Measurements from ENCODE around the gene TMEM169. TPM values are rescaled to one million over a fixed set of nuclear protein-coding genes. Genes with fewer than 3 reads are reported as not detected.

TMEM169 gene
- total and polyA plus RNA-seq, 10 of the 15 experiments (the other 5 are each of a cell fraction or from before 2014, with no cell fraction given), result 0.23 to 3.2 (median 2.3) TPM

DNA sequence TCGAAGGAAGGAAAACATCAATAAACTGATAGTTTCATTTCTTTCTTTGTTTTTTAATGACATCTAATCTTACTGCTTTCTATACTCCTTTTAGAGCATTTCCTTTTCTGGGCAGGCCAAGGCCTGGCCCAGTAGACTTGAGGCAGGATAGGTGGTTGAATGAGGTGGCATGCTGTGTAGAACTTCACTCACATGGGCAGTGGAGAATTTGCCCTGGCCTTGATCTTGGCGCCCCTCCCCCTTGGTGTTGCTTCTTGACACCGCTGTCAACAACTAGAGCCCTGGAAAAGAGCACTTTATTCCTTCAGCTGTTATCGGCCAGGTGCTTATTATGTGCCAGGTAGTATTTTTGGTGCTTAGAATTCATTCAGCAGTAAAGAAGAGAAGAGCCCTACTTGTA is 64.9 kb downstream of the TMEM169 start (continued):
- TF ChIP-seq CHD2 (IDR thresholded peaks at IDR 0.05; ENCODE audit: borderline replicate concordance, low read depth, low read length) (no peak), CREB1 (IDR thresholded peaks at IDR 0.05; ENCODE audit: low read depth) (no peak), KLF5 (IDR thresholded peaks at IDR 0.05; ENCODE audit: partially characterized antibody) (no peak), POU2F2 (IDR thresholded peaks at IDR 0.05; ENCODE audit: borderline replicate concordance, low read depth, low read length) (no peak), TBL1XR1 (IDR thresholded peaks at IDR 0.05; ENCODE audit: low read depth, low read length) (no peak), PAX8 (IDR thresholded peaks at IDR 0.05) (no peak), NR2F1 (conservative IDR thresholded peaks at IDR 0.05) (no peak), BACH1 (IDR thresholded peaks at IDR 0.05; ENCODE audit: borderline replicate concordance) (no peak), FOXM1 (IDR thresholded peaks at IDR 0.05; ENCODE audit: low read depth, low read length) (no peak), TCF7 (IDR thresholded peaks at IDR 0.05; ENCODE audit: borderline replicate concordance) (no peak), CBFB (IDR thresholded peaks at IDR 0.05; ENCODE audit: low read depth) (no peak)

DNA sequence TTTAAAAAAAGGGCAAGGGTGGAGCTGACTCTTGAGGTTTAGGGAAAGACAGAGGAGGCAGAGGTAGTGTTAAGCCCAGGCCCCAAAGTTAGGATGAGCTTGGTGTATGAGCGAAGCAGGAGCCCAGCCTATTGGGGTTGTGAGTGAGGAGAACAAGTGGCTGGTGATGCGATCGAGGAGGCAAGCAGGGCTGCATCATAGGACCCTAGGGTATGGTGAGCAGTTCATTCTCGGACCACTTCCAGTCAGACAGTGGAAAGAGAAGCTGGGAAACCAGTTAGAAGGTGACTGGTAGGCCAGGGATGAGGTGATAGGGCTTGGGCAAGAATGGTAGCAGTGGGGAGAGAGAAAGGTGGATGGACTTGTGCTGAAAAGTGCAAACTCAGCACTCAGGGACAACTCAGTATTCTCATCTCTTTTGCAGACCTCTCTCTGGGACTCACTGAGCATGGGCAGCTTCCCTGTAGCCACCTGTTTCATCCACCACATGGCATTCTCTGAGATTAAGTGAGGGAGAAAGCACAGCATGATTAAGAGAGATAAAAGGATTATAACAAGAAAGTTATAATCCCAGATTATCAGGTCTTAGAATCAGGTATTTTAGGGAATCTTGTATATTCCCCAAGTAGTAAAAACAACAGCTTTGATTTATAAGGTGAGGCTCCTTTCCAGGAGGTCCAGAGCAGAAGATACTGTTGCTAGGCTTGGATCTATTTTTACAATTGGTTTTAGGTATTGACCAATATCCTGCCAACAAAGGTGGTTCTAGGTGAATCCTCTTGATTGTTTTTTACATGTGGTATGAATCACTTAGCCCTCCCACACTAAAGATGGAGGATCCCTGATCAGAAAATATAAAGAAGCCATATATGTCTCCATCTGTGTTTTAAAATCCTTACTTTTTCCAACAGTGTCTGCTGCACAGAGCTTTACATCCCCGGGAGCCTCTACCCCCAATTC is 65.7 kb downstream of the TMEM169 start:
- 96% methylated on average over 5 of the region's 5 CpGs for WGBS (ENCODE audit: insufficient coverage, insufficient replicate concordance, low lambda C conversion rate, missing lambda C conversion rate)
- FAIRE-seq (no peak), DNase-seq (ENCODE audit: low read depth, low spot score) (no peak), ATAC-seq (no peak)
- in situ Hi-C loops (cut with MboI), result no loop called here
- no peaks in the 10 kb centered on the region for H4K20me1 ChIP-seq (ENCODE audit: control insufficient read depth, insufficient read depth)
- ChIA-PET RAD21 (ENCODE audit: unreplicated experiment) (no interaction called here), SMC1A (ENCODE audit: uncharacterized antibody, unreplicated experiment) (interaction anchor here (1.3 to 2.8 kb wide), 3 partner anchors 12 to 39 kb away, joined by 3 to 8 read pairs (median 4); no protein-coding TSS in a partner anchor), POLR2A (interaction anchor here (0.9 to 2.4 kb wide), 3 partner anchors 12 to 53 kb away, joined by 3 to 7 read pairs (median 4); no protein-coding TSS in a partner anchor), CTCF (interaction anchor here (1.0 to 1.3 kb wide), 3 partner anchors 13 to 257 kb away, joined by 3 to 5 read pairs (median 4); no protein-coding TSS in a partner anchor)
- intact Hi-C loops (cut with micrococcal nuclease; ENCODE audit: unreplicated experiment), result no loop called here
- no peaks in the 10 kb centered on the region for H3K9me3 ChIP-seq (replicated peaks; ENCODE audit: control insufficient read depth, insufficient read depth, low read length)
- no peak overlapping the region for H3K4me3 ChIP-seq
- H3K27ac ChIP-seq (ENCODE audit: control insufficient read depth, insufficient read depth), result no peak overlapping the region
- peaks cover 15 to 55% of the 10 kb centered on the region in 2 experiments for H3K36me3 ChIP-seq (ENCODE audit: control insufficient read depth in 2 of 2, insufficient read depth in 2 of 2, low read length in 1 of 2)
- no peak overlapping the region for H3K9ac ChIP-seq (ENCODE audit: control insufficient read depth, insufficient read depth, low read length)
- H3K27me3 ChIP-seq (replicated peaks in 1 of 2; ENCODE audit: control insufficient read depth in 2 of 2, insufficient read depth in 2 of 2, low read length in 1 of 2), result no peaks in the 10 kb centered on the region
- H3K4me1 ChIP-seq (ENCODE audit: control insufficient read depth, insufficient read depth, low read length), result peaks cover 7% of the 10 kb centered on the region
- H2AFZ ChIP-seq (ENCODE audit: control insufficient read depth, low read depth, low read length), result no peak overlapping the region
- H3K4me2 ChIP-seq (ENCODE audit: control insufficient read depth, insufficient read depth), result no peak overlapping the region
- H3K79me2 ChIP-seq (ENCODE audit: control insufficient read depth, insufficient read depth, low read length), result peaks cover 13% of the 10 kb centered on the region
- no TSS peak for BruUV-seq (replicated peaks)
- TF ChIP-seq, protein P1, sequence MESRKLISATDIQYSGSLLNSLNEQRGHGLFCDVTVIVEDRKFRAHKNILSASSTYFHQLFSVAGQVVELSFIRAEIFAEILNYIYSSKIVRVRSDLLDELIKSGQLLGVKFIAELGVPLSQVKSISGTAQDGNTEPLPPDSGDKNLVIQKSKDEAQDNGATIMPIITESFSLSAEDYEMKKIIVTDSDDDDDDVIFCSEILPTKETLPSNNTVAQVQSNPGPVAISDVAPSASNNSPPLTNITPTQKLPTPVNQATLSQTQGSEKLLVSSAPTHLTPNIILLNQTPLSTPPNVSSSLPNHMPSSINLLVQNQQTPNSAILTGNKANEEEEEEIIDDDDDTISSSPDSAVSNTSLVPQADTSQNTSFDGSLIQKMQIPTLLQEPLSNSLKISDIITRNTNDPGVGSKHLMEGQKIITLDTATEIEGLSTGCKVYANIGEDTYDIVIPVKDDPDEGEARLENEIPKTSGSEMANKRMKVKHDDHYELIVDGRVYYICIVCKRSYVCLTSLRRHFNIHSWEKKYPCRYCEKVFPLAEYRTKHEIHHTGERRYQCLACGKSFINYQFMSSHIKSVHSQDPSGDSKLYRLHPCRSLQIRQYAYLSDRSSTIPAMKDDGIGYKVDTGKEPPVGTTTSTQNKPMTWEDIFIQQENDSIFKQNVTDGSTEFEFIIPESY (IDR thresholded peaks at IDR 0.05), result no peak
- TF ChIP-seq, protein P2, sequence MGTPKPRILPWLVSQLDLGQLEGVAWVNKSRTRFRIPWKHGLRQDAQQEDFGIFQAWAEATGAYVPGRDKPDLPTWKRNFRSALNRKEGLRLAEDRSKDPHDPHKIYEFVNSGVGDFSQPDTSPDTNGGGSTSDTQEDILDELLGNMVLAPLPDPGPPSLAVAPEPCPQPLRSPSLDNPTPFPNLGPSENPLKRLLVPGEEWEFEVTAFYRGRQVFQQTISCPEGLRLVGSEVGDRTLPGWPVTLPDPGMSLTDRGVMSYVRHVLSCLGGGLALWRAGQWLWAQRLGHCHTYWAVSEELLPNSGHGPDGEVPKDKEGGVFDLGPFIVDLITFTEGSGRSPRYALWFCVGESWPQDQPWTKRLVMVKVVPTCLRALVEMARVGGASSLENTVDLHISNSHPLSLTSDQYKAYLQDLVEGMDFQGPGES (IDR thresholded peaks at IDR 0.05), result no peak
- TF ChIP-seq CHD4 (IDR thresholded peaks at IDR 0.05), result no peak
- TF ChIP-seq NR2C1 (IDR thresholded peaks at IDR 0.05), result no peak
- no peak for TF ChIP-seq MXI1 (IDR thresholded peaks at IDR 0.05; ENCODE audit: low read depth, low read length)
- no peak for TF ChIP-seq SP1 (IDR thresholded peaks at IDR 0.05; ENCODE audit: low read depth, low read length)
- no peak for TF ChIP-seq SREBF2 (IDR thresholded peaks at IDR 0.05; ENCODE audit: low read length)
- TF ChIP-seq ZNF274 (IDR thresholded peaks at IDR 0.05; ENCODE audit: insufficient read depth, insufficient read length), result no peak
- TF ChIP-seq POLR2AphosphoS5 (IDR thresholded peaks at IDR 0.05; ENCODE audit: low read length), result peak; percentile 41; the same call in 1 of the 2 replicates
- TF ChIP-seq POLR2A (IDR thresholded peaks at IDR 0.05; ENCODE audit: low read depth, low read length), result peak; percentile 41; the same call in 1 of the 2 replicates
- no peak for TF ChIP-seq ZNF217 (IDR thresholded peaks at IDR 0.05)
- no peak for TF ChIP-seq PAX5 (IDR thresholded peaks at IDR 0.05; ENCODE audit: borderline replicate concordance, low read depth, low read length)
- no peak for TF ChIP-seq RB1 (IDR thresholded peaks at IDR 0.05; ENCODE audit: borderline replicate concordance)
